22Rv1 (cell line): Measurements from ENCODE around the gene TAOK1.

ENCODE experiments used
- H3K27ac ChIP-seq: fragments of 450-650 bp; 2 replicates; pipeline ENCODE4 v1.5.1; 2017
- CTCF ChIP-seq: fragments of 450-650 bp; IDR thresholded peaks from 2 replicates; pipeline ENCODE4 v1.5.1; 2017; ENCODE audit warnings: mild to moderate bottlenecking
- ZFX ChIP-seq: fragments of 450-650 bp; IDR thresholded peaks from 2 replicates; pipeline ENCODE4 v1.6.1; 2017; ENCODE audit warnings: antibody characterized with exemption, borderline replicate concordance

TAOK1 gene

GRCh38 chr17:29412780-29413565 lies 22.8 kb downstream of the TAOK1 start:
- TF ChIP-seq CTCF, result no peak
- TF ChIP-seq ZFX, result no peak
- H3K27ac ChIP-seq, result no peak overlapping the region

GRCh38 chr17:29420128-29420527 lies 30.0 kb downstream of the TAOK1 start:
- TF ChIP-seq ZFX (no peak), CTCF (no peak)
- H3K27ac ChIP-seq, result no peak overlapping the region

- no peak overlapping the region for H3K27ac ChIP-seq
- no peak for TF ChIP-seq ZFX
- TF ChIP-seq CTCF, result no peak
Observed at GRCh38 chr17:29430275-29430674, 40.1 kb downstream of the TAOK1 start.

GRCh38 chr17:29433541-29433940 lies 43.4 kb downstream of the TAOK1 start:
- no peak overlapping the region for H3K27ac ChIP-seq
- TF ChIP-seq CTCF, result no peak
- TF ChIP-seq ZFX, result no peak

GRCh38 chr17:29434550-29434949 lies 44.4 kb downstream of the TAOK1 start:
- TF ChIP-seq CTCF (no peak), ZFX (no peak)

GRCh38 chr17:29442451-29442850 lies 52.3 kb downstream of the TAOK1 start:
- H3K27ac ChIP-seq, result no peak overlapping the region
- no peak for TF ChIP-seq ZFX
- no peak for TF ChIP-seq CTCF

More at GRCh38 chr17:29434550-29434949, 44.4 kb downstream of the TAOK1 start:
- no peak overlapping the region for H3K27ac ChIP-seq

GRCh38 chr17:29443041-29443739 lies 53.0 kb downstream of the TAOK1 start:
- TF ChIP-seq ZFX (no peak), CTCF (no peak)
- no peak overlapping the region for H3K27ac ChIP-seq
